Psoas muscle (tissue), 8 donors: ENCODE measurements around the gene PLIN3. TPM values are rescaled to one million over a fixed set of nuclear protein-coding genes. Genes with fewer than 3 reads are reported as not detected.

Experiments
- ATAC-seq, 4 donors: fragments of 200-7000 bp; cut with Tn5 transposase; one replicate each; pipeline ENCODE4 v1.9.1; 2020; ENCODE audit warnings: moderate library complexity in 3 of 4, mild to moderate bottlenecking in 2 of 4
- DNase-seq, 2 donors: peaks; one replicate each; pipeline ENCODE4 v3.0.0-alpha.2; 2020
- H3K27ac ChIP-seq: fragments of 200-600 bp; one replicate; pipeline ENCODE4 v1.8.0; 2022
- H3K27me3 ChIP-seq, 3 donors: fragments of 200-600 bp in 1 of 3; one replicate each; pipeline versions ENCODE4 v1.6.1 to v1.8.0; 2013 to 2022; ENCODE audit warnings: low read length in 2 of 3, mild to moderate bottlenecking in 2 of 3, moderate library complexity in 1 of 3; ENCODE audit not compliant: insufficient read depth in 3 of 3
- H3K36me3 ChIP-seq, 2 donors: fragments of 200-600 bp in 1 of 2; one replicate each; pipeline versions ENCODE4 v1.6.1 to v1.8.0; 2013 to 2022; ENCODE audit warnings: low read depth in 1 of 2, mild to moderate bottlenecking in 1 of 2, moderate library complexity in 1 of 2; ENCODE audit not compliant: insufficient read depth in 1 of 2
- H3K4me1 ChIP-seq: fragments of 200-600 bp; one replicate; pipeline ENCODE4 v1.8.0; 2022
- H3K4me3 ChIP-seq: fragments of 200-600 bp; one replicate; pipeline ENCODE4 v1.8.0; 2022; ENCODE audit warnings: mild to moderate bottlenecking
- H3K9me3 ChIP-seq: fragments of 200-600 bp; one replicate; pipeline ENCODE4 v1.8.0; 2022
- CTCF ChIP-seq: fragments of 200-600 bp; IDR thresholded peaks from one replicate; pipeline ENCODE4 v1.8.0; 2022; ENCODE audit warnings: antibody characterized with exemption
- WGBS, 3 donors: extraction: QIAGEN DNeasy Blood & Tissue Kit; methylation state at CpG; one replicate each; pipeline versions ENCODE4 v1.1.6 to v1.1.7; 2013; 5-methylcytosine and 5-hydroxymethylcytosine counted together
- intact Hi-C, 2 donors: fragments of 100-400 bp; cut with DNase I; formaldehyde crosslinking; loops; one replicate each; pipeline versions ENCODE4 v1.11.0 to v1.14.2; 2022
- long read RNA-seq, 2 donors: library from polyadenylated mRNA; unstranded; transcript quantifications; one replicate each; pipeline ENCODE4 v2.0.0, GENCODE V29; 2021
- polyA plus RNA-seq, 3 donors: library from polyadenylated mRNA; stranded (reverse); fragments of 200-250 nt; gene quantifications; one replicate each; pipeline ENCODE4 v1.2.3, GENCODE V29; 2013
- total RNA-seq, 4 donors: library from RNA; stranded (reverse); fragmentation: NEBNext Ultra II Directional in 2 of 4; extraction: Animal tissue kit (Norgen Biotek cat#: 25700) in 2 of 4; gene quantifications; one replicate each; pipeline versions ENCODE4 v1.2.1 to v1.2.4, GENCODE V29; 2021 to 2023
- donor health status: healthy with polysubstance abuse.
- donor health status: DM: no; HTN: no; CAD: no; lungs with moderate emphysema.
- donor health status: Bipolar disorder and iron deficiency.
- donor health status: healthy.
- donor health status: DM: yes; HTN: yes; CAD: no.
- donor health status: DM: no; HTN: no; CAD: no.
- donor health status: DM: no; HTN: no; CAD: no.
- donor health status: DM: yes; HTN: yes; CAD: no.

Gene PLIN3, protein sequence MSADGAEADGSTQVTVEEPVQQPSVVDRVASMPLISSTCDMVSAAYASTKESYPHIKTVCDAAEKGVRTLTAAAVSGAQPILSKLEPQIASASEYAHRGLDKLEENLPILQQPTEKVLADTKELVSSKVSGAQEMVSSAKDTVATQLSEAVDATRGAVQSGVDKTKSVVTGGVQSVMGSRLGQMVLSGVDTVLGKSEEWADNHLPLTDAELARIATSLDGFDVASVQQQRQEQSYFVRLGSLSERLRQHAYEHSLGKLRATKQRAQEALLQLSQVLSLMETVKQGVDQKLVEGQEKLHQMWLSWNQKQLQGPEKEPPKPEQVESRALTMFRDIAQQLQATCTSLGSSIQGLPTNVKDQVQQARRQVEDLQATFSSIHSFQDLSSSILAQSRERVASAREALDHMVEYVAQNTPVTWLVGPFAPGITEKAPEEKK
- total RNA-seq (100 to 1,000 TPM in 2 of 4 donors, 10 to 100 TPM in 2; 67.2 to 251 (median 90.0) TPM), polyA plus RNA-seq (100 to 1,000 TPM in 2 of 3 donors, 10 to 100 TPM in 1; 75.3 to 309 (median 142) TPM)
- long read RNA-seq, donor 1, transcript PLIN3-202 (8 exons, 1,535 nt): minor isoform, 6 of 187 reads
- long read RNA-seq, donor 1, transcript PLIN3-201 (8 exons, 2,333 nt): major isoform, 149 of 187 reads
- long read RNA-seq, donor 1, partial matches to known transcripts: 20 of 187 reads
- long read RNA-seq, donor 1, other reads (novel, unspliced or antisense): 11 of 187 reads
- long read RNA-seq, donor 2, transcript PLIN3-201 (8 exons, 2,333 nt): major isoform, 474 of 568 reads
- long read RNA-seq, donor 2, transcript PLIN3-202 (8 exons, 1,535 nt): minor isoform, 15 of 568 reads
- long read RNA-seq, donor 2, partial matches to known transcripts: 41 of 568 reads
- long read RNA-seq, donor 2, other reads (novel, unspliced or antisense): 35 of 568 reads

DNA sequence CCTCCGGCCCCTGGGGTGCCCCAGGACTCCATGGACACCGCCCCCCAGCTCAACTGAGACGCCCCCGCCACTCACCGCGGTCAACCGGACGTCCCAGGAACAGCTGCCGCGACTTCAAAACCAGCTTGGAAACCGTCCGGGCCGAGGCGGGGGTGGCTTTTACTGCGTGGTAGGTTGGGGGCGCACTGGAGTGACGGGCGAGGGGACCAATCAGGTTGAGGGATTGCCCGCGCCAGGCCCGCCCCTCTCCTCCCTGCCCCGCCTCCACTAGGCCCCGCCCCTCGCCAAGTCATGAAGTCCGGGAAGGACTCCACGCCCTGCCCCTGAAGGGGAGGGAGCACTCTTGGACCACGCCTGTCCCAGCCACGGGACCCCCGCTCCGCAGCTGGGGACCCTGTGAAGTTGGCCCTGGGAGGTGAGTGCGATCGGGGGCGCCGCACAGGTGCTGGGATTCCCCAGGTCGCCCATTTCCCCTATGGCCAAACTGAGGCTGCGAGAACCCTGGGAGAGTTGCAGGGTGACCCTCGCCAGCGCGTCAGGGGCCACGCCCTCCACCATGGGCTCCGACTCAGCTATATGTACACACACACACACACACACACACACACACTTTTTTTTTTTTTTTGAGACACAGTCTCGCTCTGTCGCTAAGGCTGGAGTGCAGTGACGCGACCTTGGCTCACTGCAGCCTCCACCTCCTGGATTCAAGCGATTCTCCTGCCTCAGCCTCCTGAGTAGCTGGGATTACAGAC, at the start of gene PLIN3:
Gene PLIN3, minus strand, starts transcription at position 134 of the 752 bp plus-strand sequence. CDS start 6,273 bp downstream, outside the sequence.
- peak within 1 kb of the TSS; percentile 89 for H3K27ac ChIP-seq
- DNase-seq (peak; percentile 99), ATAC-seq (peak; percentile 88 to 98 (median 92))
- H3K27me3 ChIP-seq: no peaks in the 10 kb centered on the region
- TF ChIP-seq CTCF: no peak
- H3K36me3 ChIP-seq: no peaks in the 10 kb centered on the region
- no peaks in the 10 kb centered on the region for H3K9me3 ChIP-seq
- peak within 1 kb of the TSS; percentile 88 for H3K4me3 ChIP-seq
- intact Hi-C loops: no loop called here
- peaks cover 11% of the 10 kb centered on the region for H3K4me1 ChIP-seq
- WGBS, 3 donors: 3 to 9% (median 7%) methylated on average over 31 to 46 of the region's 46 CpGs

DNA sequence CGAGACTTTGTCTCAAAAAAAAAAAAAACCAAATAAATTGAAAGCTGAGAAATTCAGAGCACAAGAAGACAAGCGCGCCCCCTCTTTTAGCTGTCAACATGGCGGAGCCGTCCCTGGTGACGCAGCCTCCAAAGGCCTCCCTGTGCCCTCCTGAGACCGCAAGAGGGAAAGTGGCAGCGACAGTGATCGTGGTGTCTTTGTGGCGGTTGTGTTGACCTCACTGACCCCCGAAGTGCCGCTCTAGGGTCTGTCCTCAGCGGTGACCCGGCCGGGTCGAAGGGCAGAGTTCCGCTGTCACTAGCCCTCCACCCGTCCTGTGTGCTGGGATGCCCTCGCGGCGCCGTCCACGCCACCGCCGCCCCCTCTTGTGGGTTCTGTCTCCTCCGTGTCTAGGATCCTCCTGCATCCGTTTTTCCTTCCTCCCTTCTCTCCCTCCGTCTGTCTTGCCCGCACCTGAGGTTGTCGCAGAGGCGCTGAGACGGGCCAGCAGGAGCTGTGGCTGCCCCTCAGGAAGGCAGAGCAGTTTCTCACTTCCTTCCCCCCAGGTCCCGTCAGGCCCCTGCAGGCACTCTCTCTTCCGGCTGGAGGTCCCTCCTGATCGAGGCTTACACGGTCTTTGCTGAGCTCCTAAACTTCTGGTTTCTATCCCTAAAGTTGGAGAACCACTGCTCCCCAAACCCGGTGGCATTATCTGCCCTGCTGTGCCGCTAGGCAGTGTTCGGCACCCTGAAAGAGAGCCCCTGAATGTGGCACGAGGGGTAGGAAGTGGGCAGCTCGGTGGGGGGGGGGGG, 49.0 kb upstream of the PLIN3 start:
- Histone ChIP-seq H3K4me3 (peak overlapping the region; percentile 39), H3K36me3 (no peaks in the 10 kb centered on the region), H3K9me3 (no peaks in the 10 kb centered on the region), H3K27ac (no peak overlapping the region), H3K27me3 (no peaks in the 10 kb centered on the region), H3K4me1 (peaks cover 8% of the 10 kb centered on the region)
- no peak for TF ChIP-seq CTCF
- DNase-seq (no peak), ATAC-seq (no peak)
- 83 to 88% (median 83%) methylated on average over 36 to 41 of the region's 41 CpGs for WGBS, 3 donors
- intact Hi-C loops: loop anchor here (10.0 kb wide), 2 partner anchors 118 to 182 kb away; no protein-coding TSS in a partner anchor

DNA sequence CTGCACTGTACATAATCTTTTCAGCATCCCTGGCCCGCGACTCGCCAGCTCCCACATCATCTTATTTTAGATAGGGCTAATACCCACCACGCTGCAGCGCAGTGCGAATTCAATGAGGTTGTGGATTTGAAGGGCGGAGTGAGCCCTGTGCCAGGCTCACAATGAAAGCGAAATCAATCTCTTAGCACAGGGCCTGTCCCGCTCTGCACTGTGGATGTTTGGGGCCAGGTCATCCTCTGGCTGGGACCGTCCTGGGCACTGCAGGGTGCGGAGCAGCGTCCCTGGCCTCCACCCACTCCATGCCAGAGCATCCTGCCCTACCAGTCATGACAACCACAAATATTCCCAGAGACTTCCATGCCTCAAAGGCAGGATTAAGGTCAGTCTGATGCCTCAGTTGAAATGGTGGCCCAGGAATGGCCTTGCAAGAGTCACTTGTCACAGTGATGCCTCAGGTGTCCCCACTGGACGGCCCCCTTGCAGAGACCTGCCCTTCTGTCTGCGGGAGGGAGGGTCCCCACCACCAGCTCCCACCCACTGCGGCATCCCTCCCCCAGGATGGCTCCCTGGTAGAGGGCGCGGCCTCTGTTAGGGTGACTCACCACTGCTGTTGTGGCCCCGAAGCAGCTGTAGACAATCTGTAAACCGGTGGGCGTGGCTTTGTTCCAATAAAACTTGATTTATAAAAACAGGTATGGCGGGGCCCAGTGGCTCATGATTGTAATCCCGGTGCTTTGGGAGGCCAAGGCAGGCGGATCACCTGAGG, 47.5 kb upstream of the PLIN3 start:
- DNase-seq: no peak
- intact Hi-C loops: loop anchor here (5.0 to 10.0 kb wide), 4 partner anchors 103 to 180 kb away; no protein-coding TSS in a partner anchor
- H3K4me3 ChIP-seq: peak overlapping the region; percentile 7
- 77 to 82% (median 79%) methylated on average over 23 of the region's 23 CpGs for WGBS, 3 donors
- H3K27ac ChIP-seq: no peak overlapping the region
- peaks cover 16% of the 10 kb centered on the region for H3K4me1 ChIP-seq
- no peaks in the 10 kb centered on the region for H3K27me3 ChIP-seq
- ATAC-seq: no peak
- H3K36me3 ChIP-seq: no peaks in the 10 kb centered on the region
- H3K9me3 ChIP-seq: no peaks in the 10 kb centered on the region
- TF ChIP-seq CTCF: no peak
